Measurements from ENCODE around the gene RSPH6A. TPM values are rescaled to one million over a fixed set of nuclear protein-coding genes. Genes with fewer than 3 reads are reported as not detected.

The RSPH6A gene
- 0.22 TPM in 1 of 2 replicates, not detected in the other for total RNA-seq (2014; rRNA removed; shearing (Covaris generic))

- no peaks in the 10 kb centered on the region for H3K27me3 ChIP-seq
- H3K9me3 ChIP-seq (replicated peaks): no peaks in the 10 kb centered on the region
- peaks cover 2% of the 10 kb centered on the region; the same call in 1 of the 2 replicates for H3K36me3 ChIP-seq
- peaks cover 11% of the 10 kb centered on the region; the same call in 1 of the 2 replicates for H3K4me1 ChIP-seq
- peak within 1 kb of the TSS; percentile 56 for H3K4me3 ChIP-seq
- no peak for DNase-seq
- H3K27ac ChIP-seq: peak within 1 kb of the TSS; percentile 21
These were observed at the start of gene RSPH6A for GRCh38 chr19:45814851-45815480. RSPH6A (minus strand) TSS chr19:45815308; CDS start chr19:45815176, 132 bp downstream.

- no peaks in the 10 kb centered on the region; the same call in 1 of the 2 replicates for H3K4me1 ChIP-seq
- no peak overlapping the region; the same call in 1 of the 2 replicates for H3K4me3 ChIP-seq
- no peaks in the 10 kb centered on the region for H3K9me3 ChIP-seq (replicated peaks)
- DNase-seq: no peak
- H3K27ac ChIP-seq: no peak overlapping the region
- peaks cover 8% of the 10 kb centered on the region for H3K36me3 ChIP-seq
- H3K27me3 ChIP-seq: peaks cover 20% of the 10 kb centered on the region
These were observed 49.5 kb upstream of the RSPH6A start for GRCh38 chr19:45864629-45865082.

- DNase-seq: peak; percentile 69 to 78
- Histone ChIP-seq H3K4me3 (peak within 1 kb of the TSS; percentile 87), H3K27me3 (peaks cover 20% of the 10 kb centered on the region), H3K9me3 (replicated peaks) (no peaks in the 10 kb centered on the region), H3K4me1 (no peaks in the 10 kb centered on the region; the same call in 1 of the 2 replicates), H3K36me3 (peaks cover 12% of the 10 kb centered on the region), H3K27ac (no peak within 1 kb of the TSS)
These were observed 48.9 kb upstream of the RSPH6A start, which contains the start of gene FOXA3 for GRCh38 chr19:45863840-45864628. FOXA3 (plus strand) TSS chr19:45864326; CDS start chr19:45864457, 131 bp downstream.

GRCh38 chr19:45863335-45863839, 48.3 kb upstream of the RSPH6A start:
- Histone ChIP-seq H3K9me3 (replicated peaks) (no peaks in the 10 kb centered on the region), H3K4me3 (peak overlapping the region; percentile 87), H3K27me3 (peaks cover 20% of the 10 kb centered on the region), H3K4me1 (no peaks in the 10 kb centered on the region; the same call in 1 of the 2 replicates), H3K36me3 (peaks cover 18% of the 10 kb centered on the region), H3K27ac (no peak overlapping the region)
- DNase-seq: no peak

- Histone ChIP-seq H3K4me1 (no peaks in the 10 kb centered on the region; the same call in 1 of the 2 replicates), H3K36me3 (peaks cover 21% of the 10 kb centered on the region), H3K9me3 (replicated peaks) (no peaks in the 10 kb centered on the region), H3K27ac (peak within 1 kb of the TSS; percentile 74), H3K4me3 (peak within 1 kb of the TSS; percentile 87), H3K27me3 (peaks cover 20% of the 10 kb centered on the region)
- DNase-seq: peak; percentile 99
These were observed 47.6 kb upstream of the RSPH6A start, which contains the start of gene SYMPK for GRCh38 chr19:45862564-45863334. SYMPK (minus strand) TSS chr19:45863147; CDS start chr19:45854495, 8,652 bp downstream.

- peaks cover 20% of the 10 kb centered on the region for H3K27me3 ChIP-seq
- no peaks in the 10 kb centered on the region; the same call in 1 of the 2 replicates for H3K4me1 ChIP-seq
- peaks cover 21% of the 10 kb centered on the region for H3K36me3 ChIP-seq
- DNase-seq: no peak
- H3K27ac ChIP-seq: peak overlapping the region; percentile 74
- H3K4me3 ChIP-seq: peak overlapping the region; percentile 87
- no peaks in the 10 kb centered on the region for H3K9me3 ChIP-seq (replicated peaks)
These were observed 47.1 kb upstream of the RSPH6A start for GRCh38 chr19:45862271-45862563.

GRCh38 chr19:45860359-45861259, 45.5 kb upstream of the RSPH6A start:
- peaks cover 16% of the 10 kb centered on the region for H3K27me3 ChIP-seq
- no peaks in the 10 kb centered on the region; the same call in 1 of the 2 replicates for H3K4me1 ChIP-seq
- no peaks in the 10 kb centered on the region for H3K9me3 ChIP-seq (replicated peaks)
- H3K36me3 ChIP-seq: peaks cover 22% of the 10 kb centered on the region
- no peak for DNase-seq
- no peak overlapping the region for H3K4me3 ChIP-seq
- H3K27ac ChIP-seq: no peak overlapping the region

GRCh38 chr19:45854167-45854778, 39.2 kb upstream of the RSPH6A start:
- DNase-seq: no peak
- Histone ChIP-seq H3K27me3 (no peaks in the 10 kb centered on the region), H3K36me3 (peaks cover 57% of the 10 kb centered on the region), H3K27ac (no peak overlapping the region), H3K4me1 (no peaks in the 10 kb centered on the region), H3K9me3 (replicated peaks) (no peaks in the 10 kb centered on the region), H3K4me3 (no peak overlapping the region)

- Histone ChIP-seq H3K27me3 (no peaks in the 10 kb centered on the region), H3K36me3 (peaks cover 53% of the 10 kb centered on the region), H3K27ac (no peak overlapping the region), H3K9me3 (replicated peaks) (no peaks in the 10 kb centered on the region), H3K4me3 (no peak overlapping the region), H3K4me1 (no peaks in the 10 kb centered on the region)
- DNase-seq: no peak
These were observed 37.9 kb upstream of the RSPH6A start for GRCh38 chr19:45852983-45853382.

GRCh38 chr19:45852145-45852750, 37.1 kb upstream of the RSPH6A start:
- peaks cover 59% of the 10 kb centered on the region for H3K36me3 ChIP-seq

GRCh38 chr19:45848922-45849321, 33.8 kb upstream of the RSPH6A start:
- Histone ChIP-seq H3K36me3 (peaks cover 67% of the 10 kb centered on the region), H3K27me3 (no peaks in the 10 kb centered on the region), H3K9me3 (replicated peaks) (no peaks in the 10 kb centered on the region), H3K27ac (no peak overlapping the region), H3K4me1 (no peaks in the 10 kb centered on the region), H3K4me3 (no peak overlapping the region)
- no peak for DNase-seq

More at GRCh38 chr19:45852145-45852750, 37.1 kb upstream of the RSPH6A start:
- no peak for DNase-seq
- Histone ChIP-seq H3K4me3 (no peak overlapping the region), H3K9me3 (replicated peaks) (no peaks in the 10 kb centered on the region), H3K27ac (no peak overlapping the region), H3K27me3 (no peaks in the 10 kb centered on the region), H3K4me1 (no peaks in the 10 kb centered on the region)

GRCh38 chr19:45847663-45848062, 32.6 kb upstream of the RSPH6A start:
- no peak for DNase-seq
- Histone ChIP-seq H3K9me3 (replicated peaks) (no peaks in the 10 kb centered on the region), H3K27ac (no peak overlapping the region), H3K4me3 (no peak overlapping the region), H3K27me3 (no peaks in the 10 kb centered on the region), H3K36me3 (peaks cover 68% of the 10 kb centered on the region), H3K4me1 (no peaks in the 10 kb centered on the region)

- no peak for DNase-seq
- Histone ChIP-seq H3K27me3 (no peaks in the 10 kb centered on the region), H3K36me3 (peaks cover 84% of the 10 kb centered on the region), H3K9me3 (replicated peaks) (no peaks in the 10 kb centered on the region), H3K4me1 (no peaks in the 10 kb centered on the region), H3K27ac (no peak overlapping the region), H3K4me3 (no peak overlapping the region)
These were observed 27.1 kb upstream of the RSPH6A start for GRCh38 chr19:45842198-45842597.

Data from SJCRH30 (cell line).